ENCODE measurements around the gene PCDH1. TPM values are rescaled to one million over a fixed set of nuclear protein-coding genes. Genes with fewer than 3 reads are reported as not detected.
"Not testable (repeated sequence)": the region's sequence is repeated elsewhere in the genome, so short reads cannot be mapped to it uniquely, and the experiment has no call there.

The PCDH1 gene
- total and polyA plus RNA-seq, 2 of the 8 experiments (the other 6 are each of a cell fraction or from before 2014, with no cell fraction given), result 101 to 102 TPM

- no peak for TF ChIP-seq SP2 (IDR thresholded peaks at IDR 0.05; ENCODE audit: low read length)
- 0 out of 3 replicates have a peak, but pooled peaks of 1 of the 2 experiments have one; percentile 20 for TF ChIP-seq POLR2A (IDR thresholded peaks at IDR 0.05; ENCODE audit: control extremely low read depth in 1 of 2, low read depth in 2 of 2, low read length in 2 of 2)
- TF ChIP-seq JUN (IDR thresholded peaks at IDR 0.05; ENCODE audit: low read depth, low read length), result no peak
- no peak for TF ChIP-seq SIX5 (IDR thresholded peaks at IDR 0.05; ENCODE audit: low read depth, low read length)
- TF ChIP-seq EZH2 (IDR thresholded peaks at IDR 0.05; ENCODE audit: low read depth, low read length, severe bottlenecking), result no peak
- no peak for TF ChIP-seq GABPA (IDR thresholded peaks at IDR 0.05; ENCODE audit: borderline replicate concordance, insufficient read depth, low read length)
- TF ChIP-seq, protein P1, sequence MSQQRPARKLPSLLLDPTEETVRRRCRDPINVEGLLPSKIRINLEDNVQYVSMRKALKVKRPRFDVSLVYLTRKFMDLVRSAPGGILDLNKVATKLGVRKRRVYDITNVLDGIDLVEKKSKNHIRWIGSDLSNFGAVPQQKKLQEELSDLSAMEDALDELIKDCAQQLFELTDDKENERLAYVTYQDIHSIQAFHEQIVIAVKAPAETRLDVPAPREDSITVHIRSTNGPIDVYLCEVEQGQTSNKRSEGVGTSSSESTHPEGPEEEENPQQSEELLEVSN (IDR thresholded peaks at IDR 0.05), result no peak
- TF ChIP-seq ATF3 (IDR thresholded peaks at IDR 0.05; ENCODE audit: insufficient read depth, low read depth, low read length), result no peak
- no peak for TF ChIP-seq SUZ12 (IDR thresholded peaks at IDR 0.05; ENCODE audit: low read length)
- TF ChIP-seq TAF1 (IDR thresholded peaks at IDR 0.05; ENCODE audit: low read depth, low read length), result no peak
These were observed 56.7 kb downstream of the PCDH1 start (continued) for GRCh38 chr5:141821430-141821925.

DNA sequence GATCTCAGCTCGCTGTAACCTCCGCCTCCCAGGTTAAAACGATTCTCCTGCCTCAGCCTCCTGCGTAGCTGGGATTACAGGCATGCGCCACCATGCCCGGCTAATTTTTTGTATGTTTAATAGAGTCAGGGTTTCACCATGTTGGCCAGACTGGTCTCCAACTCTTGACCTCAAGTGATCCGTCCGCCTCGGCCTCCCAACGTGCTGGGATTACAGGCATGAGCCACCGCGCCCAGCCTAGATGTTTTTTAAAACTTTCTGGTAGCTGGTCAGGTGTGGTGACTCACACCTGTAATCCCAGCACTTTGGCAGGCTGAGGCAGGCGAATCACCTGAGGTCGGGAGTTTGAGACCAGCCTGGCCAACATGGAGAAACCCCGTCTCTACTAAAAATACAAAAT is 57.5 kb downstream of the PCDH1 start:
- H3K4me3 ChIP-seq (ENCODE audit: extremely low read depth in 1 of 4, insufficient read depth in 2 of 4, low read depth in 3 of 4, low read length in 4 of 4); H3K79me1 ChIP-seq (ENCODE audit: low read depth, low read length); H4K8ac ChIP-seq (ENCODE audit: extremely low read depth, insufficient read depth, low read length); H4K5ac ChIP-seq (ENCODE audit: insufficient read length, low read depth, low read length); H3K9ac ChIP-seq (replicated peaks in 1 of 4; ENCODE audit: extremely low read depth in 1 of 4, low read depth in 3 of 4, low read length in 3 of 4); H3K14ac ChIP-seq (ENCODE audit: insufficient read length); H3K4me2 ChIP-seq (ENCODE audit: insufficient read depth in 1 of 2, low read depth in 2 of 2, low read length in 2 of 2); FAIRE-seq; H3K23ac ChIP-seq (ENCODE audit: insufficient read length); H3K9me3 ChIP-seq (ENCODE audit: insufficient read depth in 2 of 2, low read depth in 1 of 2, low read length in 1 of 2); H3K23me2 ChIP-seq (ENCODE audit: low read depth, low read length); H3K27ac ChIP-seq (ENCODE audit: low read depth, low read length); H4K20me1 ChIP-seq (replicated peaks in 1 of 2; ENCODE audit: control insufficient read depth in 1 of 2, insufficient read depth in 2 of 2, low read length in 2 of 2); H3K27me3 ChIP-seq (replicated peaks in 1 of 4; ENCODE audit: control insufficient read depth in 3 of 4, extremely low read depth in 1 of 4, insufficient read depth in 3 of 4, low read length in 3 of 4); H2AFZ ChIP-seq (ENCODE audit: low read length); H2BK120ac ChIP-seq (replicated peaks; ENCODE audit: low read depth, low read length); DNase-seq (ENCODE audit: low read depth in 1 of 2, low spot score in 2 of 2); H3K79me2 ChIP-seq (ENCODE audit: control insufficient read depth in 1 of 2, insufficient read depth in 2 of 2, low read length in 2 of 2); H3K4ac ChIP-seq (replicated peaks; ENCODE audit: insufficient read length, low read depth, low read length); H3K56ac ChIP-seq (replicated peaks; ENCODE audit: insufficient read length, low read depth, low read length); H3K36me3 ChIP-seq (ENCODE audit: control insufficient read depth in 2 of 4, insufficient read depth in 4 of 4, low read length in 3 of 4); H4K91ac ChIP-seq (replicated peaks; ENCODE audit: insufficient read length, low read length): not testable (repeated sequence)
- Histone ChIP-seq H3K4me1 (replicated peaks in 1 of 4; ENCODE audit: control insufficient read depth in 3 of 4, insufficient read depth in 4 of 4, low read length in 3 of 4) (peaks cover 21 to 26% (median 23%) of the 10 kb centered on the region in 4 experiments), H2AK5ac (ENCODE audit: low read depth, low read length) (peak overlapping the region; percentile 84; the same call in 1 of the 2 replicates), H2BK12ac (ENCODE audit: low read depth, low read length) (peak overlapping the region; percentile 96), H3K18ac (ENCODE audit: extremely low read depth, low read length) (peak overlapping the region; percentile 71; the same call in 1 of the 2 replicates), H2BK15ac (ENCODE audit: low read length) (peak overlapping the region; percentile 3; the same call in 1 of the 2 replicates), H2BK5ac (ENCODE audit: low read depth, low read length) (peak overlapping the region; percentile 76), H2BK20ac (ENCODE audit: low read length) (peak overlapping the region; percentile 88)
- WGBS, 2 experiments (ENCODE audit: extremely low coverage in 1 of 2, insufficient coverage in 1 of 2, insufficient read length in 1 of 2, insufficient replicate concordance in 2 of 2, low coverage in 1 of 2, low lambda C conversion rate in 2 of 2, missing lambda C conversion rate in 1 of 2), result 89% methylated on average over 15 of the region's 15 CpGs; no CpG with 5 or more reads in 1 of the 2 experiments
- ChIA-PET POLR2A (ENCODE audit: partially characterized antibody) (interaction anchor here (1.1 to 14.8 kb wide), 8 partner anchors 9 to 119 kb away, joined by 3 to 160 read pairs (median 8); partner anchors contain the start of gene PCDH1), CTCF (ENCODE audit: partially characterized antibody) (interaction anchor here (1.3 to 14.3 kb wide), 13 partner anchors 6 to 140 kb away, joined by 4 to 265 read pairs (median 13); partner anchors contain the start of gene PCDH1)

Measured in H1 (cell line).